OCI-LY1 (cell line): Measurements from ENCODE around the gene TSHZ3.

Experiments
- CTCF ChIP-seq: fragments of 200-600 bp; sonication (generic), shearing (Covaris generic); IDR thresholded peaks from 2 replicates; pipeline ENCODE4 v1.5.1; 2017; ENCODE audit warnings: mild to moderate bottlenecking, antibody characterized with exemption, low read length, moderate library complexity, mixed read lengths
- EZH2 ChIP-seq: fragments of 200-600 bp; sonication (generic), shearing (Covaris generic); IDR thresholded peaks from 2 replicates; pipeline ENCODE4 v1.8.0; 2017; ENCODE audit warnings: borderline replicate concordance, mixed run types, mild to moderate bottlenecking, antibody characterized with exemption, low read length, moderate library complexity, mixed read lengths

- TF ChIP-seq CTCF (no peak), EZH2 (no peak)
Measured at GRCh38 chr19:31269425-31270127, 79.7 kb downstream of the TSHZ3 start.
